ENCODE measurements around the gene HOOK2. TPM values are rescaled to one million over a fixed set of nuclear protein-coding genes. Genes with fewer than 3 reads are reported as not detected.

Gene HOOK2
- total RNA-seq, 1 donor from 2014 or later = 25.9 TPM

DNA sequence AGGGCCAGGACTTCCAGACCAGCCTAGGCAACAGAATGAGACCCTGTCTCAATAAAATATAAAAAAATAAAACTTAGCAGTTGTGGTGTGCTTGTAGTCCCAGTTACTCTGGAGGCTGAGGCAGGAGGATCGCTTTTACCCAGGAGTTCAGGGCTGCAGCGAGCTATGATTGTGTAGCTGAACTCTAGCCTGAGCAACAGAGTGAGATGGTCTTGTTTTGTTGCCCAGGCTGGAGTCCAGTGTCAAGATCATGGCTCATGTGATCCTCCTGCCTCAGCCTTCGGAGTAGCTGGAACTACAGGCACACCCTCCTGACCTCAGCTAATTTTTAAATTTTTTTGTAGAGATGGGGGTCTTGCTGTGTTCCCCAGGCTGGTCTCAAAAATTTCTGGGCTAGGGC is 11.6 kb upstream of the HOOK2 start:
- peaks cover 62% of the 10 kb centered on the region for H3K4me1 ChIP-seq (ENCODE audit: insufficient read depth, low read length)
- DNase-seq (ENCODE audit: low read depth) (no peak), FAIRE-seq (no peak)
- Mint-ChIP-seq H3K4me1 (ENCODE audit: low read depth, unreplicated experiment) (peaks cover 25% of the 10 kb centered on the region), H3K36me3 (ENCODE audit: low read depth, unreplicated experiment) (no peaks in the 10 kb centered on the region), H3K9me3 (ENCODE audit: unreplicated experiment) (no peaks in the 10 kb centered on the region), H3K27ac (ENCODE audit: unreplicated experiment) (no peak overlapping the region), H3K4me3 (ENCODE audit: unreplicated experiment) (no peak overlapping the region), H3K27me3 (ENCODE audit: low read depth, unreplicated experiment) (no peaks in the 10 kb centered on the region)
- H3K79me2 ChIP-seq (ENCODE audit: insufficient read depth, low read length) = peaks cover 6% of the 10 kb centered on the region
- H3K4me3 ChIP-seq (ENCODE audit: insufficient read depth, low read depth, low read length) = no peak overlapping the region
- no peak overlapping the region for H3K9ac ChIP-seq (ENCODE audit: low read length)
- no peak overlapping the region for H2AFZ ChIP-seq (ENCODE audit: low read depth, low read length)
- H3K9me3 ChIP-seq (ENCODE audit: insufficient read depth, low read depth, low read length) = no peaks in the 10 kb centered on the region
- H3K27ac ChIP-seq (ENCODE audit: low read depth, low read length) = no peak overlapping the region
- TF ChIP-seq, protein P1, sequence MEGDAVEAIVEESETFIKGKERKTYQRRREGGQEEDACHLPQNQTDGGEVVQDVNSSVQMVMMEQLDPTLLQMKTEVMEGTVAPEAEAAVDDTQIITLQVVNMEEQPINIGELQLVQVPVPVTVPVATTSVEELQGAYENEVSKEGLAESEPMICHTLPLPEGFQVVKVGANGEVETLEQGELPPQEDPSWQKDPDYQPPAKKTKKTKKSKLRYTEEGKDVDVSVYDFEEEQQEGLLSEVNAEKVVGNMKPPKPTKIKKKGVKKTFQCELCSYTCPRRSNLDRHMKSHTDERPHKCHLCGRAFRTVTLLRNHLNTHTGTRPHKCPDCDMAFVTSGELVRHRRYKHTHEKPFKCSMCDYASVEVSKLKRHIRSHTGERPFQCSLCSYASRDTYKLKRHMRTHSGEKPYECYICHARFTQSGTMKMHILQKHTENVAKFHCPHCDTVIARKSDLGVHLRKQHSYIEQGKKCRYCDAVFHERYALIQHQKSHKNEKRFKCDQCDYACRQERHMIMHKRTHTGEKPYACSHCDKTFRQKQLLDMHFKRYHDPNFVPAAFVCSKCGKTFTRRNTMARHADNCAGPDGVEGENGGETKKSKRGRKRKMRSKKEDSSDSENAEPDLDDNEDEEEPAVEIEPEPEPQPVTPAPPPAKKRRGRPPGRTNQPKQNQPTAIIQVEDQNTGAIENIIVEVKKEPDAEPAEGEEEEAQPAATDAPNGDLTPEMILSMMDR (IDR thresholded peaks at IDR 0.05; ENCODE audit: insufficient read depth, low read depth, low read length) = no peak
- no peak for TF ChIP-seq EZH2 (IDR thresholded peaks at IDR 0.05; ENCODE audit: insufficient read depth, low read length)
- no peak overlapping the region for H3K4me2 ChIP-seq (ENCODE audit: low read length)
- no peaks in the 10 kb centered on the region for H3K36me3 ChIP-seq (ENCODE audit: insufficient read depth, low read length)
- no peaks in the 10 kb centered on the region for H3K27me3 ChIP-seq (ENCODE audit: insufficient read depth, low read length)
- peaks cover 6% of the 10 kb centered on the region for H4K20me1 ChIP-seq (ENCODE audit: insufficient read depth, low read length)

DNA sequence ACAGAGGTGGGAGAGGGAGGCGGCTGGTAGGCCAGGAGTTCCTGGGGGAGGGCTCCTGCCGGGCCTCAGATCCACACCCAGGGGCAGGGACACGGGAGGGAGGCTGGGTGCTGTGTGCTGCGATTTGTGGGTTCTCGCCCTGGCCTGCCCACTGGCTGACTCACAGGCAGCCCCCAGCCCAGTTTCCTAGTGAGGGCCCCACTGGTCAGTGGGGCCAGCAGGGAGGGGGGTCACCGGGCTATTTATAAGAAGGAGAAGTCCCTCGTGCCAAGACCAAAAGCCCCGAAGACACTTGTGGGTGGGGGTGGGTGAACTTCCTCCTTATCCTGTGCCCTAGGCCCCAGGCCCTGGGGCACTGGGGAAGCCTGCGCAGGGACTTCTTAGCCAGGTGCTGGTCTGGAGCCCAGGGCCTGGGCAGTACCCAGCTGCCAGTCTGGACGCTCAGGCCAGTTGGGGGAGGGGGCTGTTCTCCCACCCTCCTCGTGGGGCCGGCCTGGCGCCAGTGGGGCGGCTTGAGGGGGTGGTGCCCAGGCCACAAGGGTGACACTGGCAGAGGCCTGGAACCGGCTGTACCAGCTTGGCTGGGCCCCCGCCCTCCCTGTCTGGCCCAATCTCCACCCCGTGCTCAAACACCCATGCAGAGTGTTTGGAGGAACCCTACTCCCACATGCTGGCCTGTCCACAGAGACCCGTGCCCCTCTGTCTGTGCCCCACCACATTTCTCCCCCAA is 11.0 kb upstream of the HOOK2 start:
- Histone ChIP-seq H3K27me3 (ENCODE audit: insufficient read depth, low read length) (no peaks in the 10 kb centered on the region), H4K20me1 (ENCODE audit: insufficient read depth, low read length) (no peaks in the 10 kb centered on the region), H3K4me2 (ENCODE audit: low read length) (no peak overlapping the region), H3K9me3 (ENCODE audit: insufficient read depth, low read depth, low read length) (no peaks in the 10 kb centered on the region), H3K4me3 (ENCODE audit: insufficient read depth, low read depth, low read length) (no peak overlapping the region), H2AFZ (ENCODE audit: low read depth, low read length) (no peak overlapping the region), H3K79me2 (ENCODE audit: insufficient read depth, low read length) (no peaks in the 10 kb centered on the region), H3K27ac (ENCODE audit: low read depth, low read length) (peak overlapping the region; percentile 10), H3K9ac (ENCODE audit: low read length) (no peak overlapping the region), H3K4me1 (ENCODE audit: insufficient read depth, low read length) (peaks cover 62% of the 10 kb centered on the region), H3K36me3 (ENCODE audit: insufficient read depth, low read length) (no peaks in the 10 kb centered on the region)
- no peak for TF ChIP-seq EZH2 (IDR thresholded peaks at IDR 0.05; ENCODE audit: insufficient read depth, low read length)
- TF ChIP-seq, protein P1 (IDR thresholded peaks at IDR 0.05; ENCODE audit: insufficient read depth, low read depth, low read length) = no peak
- no peak for DNase-seq (ENCODE audit: low read depth)
- H3K4me3 Mint-ChIP-seq (ENCODE audit: unreplicated experiment) = no peak overlapping the region
- no peaks in the 10 kb centered on the region for H3K36me3 Mint-ChIP-seq (ENCODE audit: low read depth, unreplicated experiment)
- no peaks in the 10 kb centered on the region for H3K9me3 Mint-ChIP-seq (ENCODE audit: unreplicated experiment)
- H3K27me3 Mint-ChIP-seq (ENCODE audit: low read depth, unreplicated experiment) = no peaks in the 10 kb centered on the region
- H3K27ac Mint-ChIP-seq (ENCODE audit: unreplicated experiment) = no peak overlapping the region
- peaks cover 25% of the 10 kb centered on the region for H3K4me1 Mint-ChIP-seq (ENCODE audit: low read depth, unreplicated experiment)
- no peak for FAIRE-seq

DNA sequence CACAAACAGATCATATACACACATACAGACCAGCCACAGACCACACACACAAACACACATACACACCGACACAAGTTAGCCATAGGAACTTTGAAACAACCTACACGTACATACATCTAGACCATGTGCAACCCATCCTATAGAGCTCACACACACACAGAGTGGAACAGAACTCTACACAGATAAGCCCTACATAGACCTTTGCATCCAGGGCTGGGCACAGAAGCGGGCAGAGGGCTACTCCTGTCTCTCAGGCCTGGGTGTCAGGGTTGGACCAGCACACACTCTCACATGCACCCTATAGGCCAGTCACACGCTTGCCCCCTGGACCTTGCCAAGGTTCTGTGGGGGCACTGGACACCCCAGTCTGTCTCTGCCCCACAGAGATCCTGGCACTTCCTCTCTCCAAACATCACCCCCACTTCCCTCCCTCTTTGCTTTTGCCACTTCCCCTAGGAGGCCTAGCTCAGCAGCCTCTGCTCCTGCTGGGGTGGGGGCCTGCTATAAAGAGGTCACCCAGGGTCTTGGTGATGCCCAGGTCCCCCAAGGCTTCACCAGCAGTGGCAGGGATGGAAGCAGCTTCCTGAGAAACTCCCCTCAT is 10.2 kb upstream of the HOOK2 start:
- no peaks in the 10 kb centered on the region for H3K27me3 Mint-ChIP-seq (ENCODE audit: low read depth, unreplicated experiment)
- H3K4me2 ChIP-seq (ENCODE audit: low read length) = peak overlapping the region; percentile 6
- no peak overlapping the region for H3K4me3 Mint-ChIP-seq (ENCODE audit: unreplicated experiment)
- H3K4me1 ChIP-seq (ENCODE audit: insufficient read depth, low read length) = peaks cover 56% of the 10 kb centered on the region
- FAIRE-seq (no peak), DNase-seq (ENCODE audit: low read depth) (no peak)
- H3K36me3 Mint-ChIP-seq (ENCODE audit: low read depth, unreplicated experiment) = no peaks in the 10 kb centered on the region
- H3K27ac ChIP-seq (ENCODE audit: low read depth, low read length) = peak overlapping the region; percentile 10
- H3K9me3 ChIP-seq (ENCODE audit: insufficient read depth, low read depth, low read length) = no peaks in the 10 kb centered on the region
- peaks cover 20% of the 10 kb centered on the region for H3K4me1 Mint-ChIP-seq (ENCODE audit: low read depth, unreplicated experiment)
- no peaks in the 10 kb centered on the region for H4K20me1 ChIP-seq (ENCODE audit: insufficient read depth, low read length)
- H3K27ac Mint-ChIP-seq (ENCODE audit: unreplicated experiment) = no peak overlapping the region
- H3K36me3 ChIP-seq (ENCODE audit: insufficient read depth, low read length) = no peaks in the 10 kb centered on the region
- H3K4me3 ChIP-seq (ENCODE audit: insufficient read depth, low read depth, low read length) = no peak overlapping the region
- peak overlapping the region; percentile 5 for H2AFZ ChIP-seq (ENCODE audit: low read depth, low read length)
- no peaks in the 10 kb centered on the region for H3K9me3 Mint-ChIP-seq (ENCODE audit: unreplicated experiment)
- H3K9ac ChIP-seq (ENCODE audit: low read length) = peak overlapping the region; percentile 52
- no peaks in the 10 kb centered on the region for H3K79me2 ChIP-seq (ENCODE audit: insufficient read depth, low read length)
- no peaks in the 10 kb centered on the region for H3K27me3 ChIP-seq (ENCODE audit: insufficient read depth, low read length)
- TF ChIP-seq, protein P1 (IDR thresholded peaks at IDR 0.05; ENCODE audit: insufficient read depth, low read depth, low read length) = no peak
- TF ChIP-seq EZH2 (IDR thresholded peaks at IDR 0.05; ENCODE audit: insufficient read depth, low read length) = no peak

Measured in astrocyte (in vitro differentiated cells and primary cell).